B cell (primary cell): ENCODE results near the gene MLLT10. TPM values are rescaled to one million over a fixed set of nuclear protein-coding genes. Genes with fewer than 3 reads are reported as not detected.

ENCODE experiments used
- ATAC-seq: fragments of 200-7000 bp; cut with Tn5 transposase; one replicate; pipeline ENCODE4 v1.10.0; 2021; ENCODE audit warnings: low read depth, mild to moderate bottlenecking, moderate number of reproducible peaks, moderate library complexity
- CTCF ChIA-PET: fragments of 350-600 bp; sonication (Branson Sonifier 250); formaldehyde crosslinking; loops from one replicate; lab custom pipeline; 2021; ENCODE audit warnings: antibody characterized with exemption, inconsistent platforms; lab: Charles Lee
- POLR2A ChIA-PET: fragments of 350-600 bp; sonication (Branson Sonifier 250); formaldehyde crosslinking; loops from one replicate; lab custom pipeline; 2021; ENCODE audit warnings: antibody characterized with exemption; lab: Charles Lee
- DNase-seq: peaks from one replicate; pipeline ENCODE4 v3.0.0; 2013
- H2AFZ ChIP-seq: 2 replicates; pipeline ENCODE4 v1.6.1; 2012; ENCODE audit warnings: mild to moderate bottlenecking, low read depth, low read length; ENCODE audit not compliant: insufficient read depth, poor library complexity, severe bottlenecking
- H3K27ac ChIP-seq, 2 donors: 1 replicate in 1 of 2; 2 replicates in 1 of 2; pipeline ENCODE4 v1.5.1; 2012 to 2013; ENCODE audit warnings: low read length in 2 of 2, mild to moderate bottlenecking in 2 of 2, moderate library complexity in 1 of 2
- H3K27me3 ChIP-seq, 4 experiments: fragments of 200-600 bp in 1 of 4; sonication (generic) in 1 of 4; replicated peaks in 1 of 4; 1 replicate in 2 of 4; 2 replicates in 2 of 4; pipeline versions ENCODE4 v1.6.1 to v1.7.0; 2013 to 2016; ENCODE audit warnings: low read length in 3 of 4, mild to moderate bottlenecking in 2 of 4, mixed read lengths in 1 of 4, moderate library complexity in 1 of 4; ENCODE audit not compliant: insufficient read depth in 4 of 4, control insufficient read depth in 3 of 4; ENCODE audit errors: control extremely low read depth in 1 of 4
- H3K36me3 ChIP-seq, 2 experiments: replicated peaks in 1 of 2; 1 replicate in 1 of 2; 2 replicates in 1 of 2; pipeline versions ENCODE4 v1.6.1 to v1.7.1; 2013; ENCODE audit warnings: low read length in 1 of 2; ENCODE audit not compliant: insufficient read depth in 2 of 2, control insufficient read depth in 1 of 2; ENCODE audit errors: control extremely low read depth in 1 of 2, extremely low read depth in 1 of 2
- H3K4me1 ChIP-seq, 2 donors: fragments of 200-600 bp in 1 of 2; sonication (generic) in 1 of 2; 1 replicate in 1 of 2; 2 replicates in 1 of 2; pipeline versions ENCODE4 v1.5.1 to v1.6.1; 2013 to 2017; ENCODE audit warnings: low read length in 2 of 2; ENCODE audit not compliant: control insufficient read depth in 2 of 2, insufficient read depth in 2 of 2
- H3K4me2 ChIP-seq: replicated peaks from 2 replicates; pipeline ENCODE3; 2012; ENCODE audit warnings: mild to moderate bottlenecking, low read depth, low read length; ENCODE audit not compliant: poor library complexity, severe bottlenecking
- H3K4me3 ChIP-seq, 5 experiments: fragments of 200-600 bp in 1 of 5; sonication (generic) in 1 of 5; 1 replicate in 3 of 5; 2 replicates in 2 of 5; pipeline versions ENCODE4 v1.5.1 to v1.7.0; 2011 to 2016; ENCODE audit warnings: low read length in 4 of 5, mild to moderate bottlenecking in 4 of 5, low read depth in 2 of 5, control low read depth in 1 of 5, moderate library complexity in 1 of 5; ENCODE audit not compliant: insufficient read depth in 1 of 5; ENCODE audit errors: control extremely low read depth in 1 of 5, extremely low read depth in 1 of 5
- H3K79me2 ChIP-seq: fragments of 200-600 bp; sonication (generic); one replicate; pipeline ENCODE4 v1.6.0; 2016; ENCODE audit warnings: low read length; ENCODE audit not compliant: control insufficient read depth, insufficient read depth
- H3K9ac ChIP-seq: fragments of 200-600 bp; sonication (generic); 2 replicates; pipeline ENCODE4 v1.6.1; 2017; ENCODE audit warnings: mild to moderate bottlenecking, low read length, moderate library complexity
- H3K9me3 ChIP-seq, 3 donors: one replicate each; pipeline versions ENCODE4 v1.6.1 to v1.7.1; 2013; ENCODE audit warnings: low read length in 2 of 3; ENCODE audit not compliant: control insufficient read depth in 2 of 3, insufficient read depth in 1 of 3; ENCODE audit errors: control extremely low read depth in 1 of 3
- H4K20me1 ChIP-seq: 2 replicates; pipeline ENCODE4 v1.6.0; 2012; ENCODE audit warnings: mild to moderate bottlenecking, low read length; ENCODE audit not compliant: insufficient read depth, control insufficient read depth, poor library complexity, severe bottlenecking
- H3K27ac Mint-ChIP-seq: one replicate; pipeline ENCODE4 v1.8.0; 2021; ENCODE audit warnings: mixed read lengths
- H3K27me3 Mint-ChIP-seq: one replicate; pipeline ENCODE4 v1.8.0; 2021; ENCODE audit warnings: mixed read lengths
- H3K4me1 Mint-ChIP-seq: one replicate; pipeline ENCODE4 v1.8.0; 2021; ENCODE audit warnings: mixed read lengths
- H3K4me3 Mint-ChIP-seq: one replicate; pipeline ENCODE4 v1.8.0; 2021; ENCODE audit warnings: mixed read lengths
- H3K9me3 Mint-ChIP-seq: one replicate; pipeline ENCODE4 v1.8.0; 2022; ENCODE audit warnings: mixed read lengths; ENCODE audit not compliant: insufficient read depth
- EZH2 ChIP-seq: IDR thresholded peaks from 2 replicates; pipeline ENCODE4 v1.6.1; 2012; ENCODE audit warnings: borderline replicate concordance, low read depth, mild to moderate bottlenecking, moderate library complexity, low read length; ENCODE audit not compliant: insufficient read depth, poor library complexity, severe bottlenecking
- WGBS: methylation state at CpG from one replicate; pipeline ENCODE4 v1.1.5; 2013; ENCODE audit warnings: missing lambda C conversion rate; ENCODE audit not compliant: insufficient coverage; 5-methylcytosine and 5-hydroxymethylcytosine counted together
- intact Hi-C: fragments of 100-400 bp; cut with micrococcal nuclease; formaldehyde crosslinking; loops from one replicate; pipeline ENCODE4 v1.10.0; 2022
- polyA plus RNA-seq: library from polyadenylated mRNA; depleted of rRNA; stranded (reverse); fragments of >200 nt; gene quantifications from 2 replicates; pipeline ENCODE4 v1.2.3, GENCODE V29; 2012
- total RNA-seq, 2 donors: library from RNA; stranded (reverse); fragments of 120-200 nt in 1 of 2; gene quantifications; 1 replicate in 1 of 2; 2 replicates in 1 of 2; pipeline versions ENCODE4 v1.2.3 to v1.2.4, GENCODE V29; 2013 to 2022
- TF ChIP-seq, protein P1 (sequence below): fragments of 200-600 bp; IDR thresholded peaks from one replicate; pipeline ENCODE4 v1.8.0; 2022; ENCODE audit warnings: antibody characterized with exemption, mild to moderate bottlenecking

MLLT10 gene
- total and polyA plus RNA-seq, 2 donors (not counting 1 experiment from before 2014, with no cell fraction given), result 21.7 to 70.5 TPM

DNA sequence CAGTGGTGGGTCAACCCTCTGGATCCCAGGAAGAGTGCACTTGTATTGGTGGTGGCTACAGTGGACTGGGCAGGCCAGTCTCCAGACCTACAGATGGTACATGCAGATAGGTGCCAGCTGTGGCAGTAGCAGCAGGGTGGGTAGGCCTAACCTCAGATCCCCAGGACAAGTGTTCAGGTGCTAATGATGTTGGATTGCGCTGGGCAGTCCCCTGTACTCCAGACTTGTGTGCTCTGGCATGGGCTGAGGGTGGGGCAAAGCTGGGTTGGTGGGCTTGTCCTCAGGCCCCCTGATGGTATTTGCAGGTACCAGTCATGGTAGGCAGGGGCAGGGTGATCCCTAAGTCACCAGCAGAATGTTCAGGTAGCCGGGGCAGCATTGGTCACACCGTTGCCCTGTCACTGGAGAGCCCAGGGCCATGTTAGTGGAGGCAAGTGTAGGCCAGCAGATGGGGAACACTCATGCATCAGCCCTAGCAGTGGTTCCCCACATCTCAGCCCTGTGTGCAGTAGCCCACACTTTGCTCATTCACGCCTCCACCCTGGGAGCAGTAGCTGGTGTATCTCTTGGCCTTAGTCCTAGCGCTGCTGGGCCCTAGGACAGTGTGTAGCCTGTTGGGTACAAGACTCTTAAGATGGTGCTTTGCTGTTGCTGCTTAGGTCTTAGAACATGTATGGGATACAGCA lies 171.3 kb downstream of the MLLT10 start:
- Histone ChIP-seq H3K4me3 (no peak overlapping the region), H2AFZ (no peak overlapping the region), H3K4me2 (no peak overlapping the region), H3K9ac (no peak overlapping the region), H3K79me2 (peaks cover 29% of the 10 kb centered on the region), H3K36me3 (peaks cover 2 to 9% of the 10 kb centered on the region in 2 experiments), H3K9me3 (peaks cover 7 to 8% (median 7%) of the 10 kb centered on the region in 3 donors), H3K27ac (no peak overlapping the region), H3K27me3 (no peaks in the 10 kb centered on the region), H4K20me1 (peaks cover 23% of the 10 kb centered on the region), H3K4me1 (peaks cover 6 to 18% of the 10 kb centered on the region in 2 donors)
- TF ChIP-seq, protein P1, sequence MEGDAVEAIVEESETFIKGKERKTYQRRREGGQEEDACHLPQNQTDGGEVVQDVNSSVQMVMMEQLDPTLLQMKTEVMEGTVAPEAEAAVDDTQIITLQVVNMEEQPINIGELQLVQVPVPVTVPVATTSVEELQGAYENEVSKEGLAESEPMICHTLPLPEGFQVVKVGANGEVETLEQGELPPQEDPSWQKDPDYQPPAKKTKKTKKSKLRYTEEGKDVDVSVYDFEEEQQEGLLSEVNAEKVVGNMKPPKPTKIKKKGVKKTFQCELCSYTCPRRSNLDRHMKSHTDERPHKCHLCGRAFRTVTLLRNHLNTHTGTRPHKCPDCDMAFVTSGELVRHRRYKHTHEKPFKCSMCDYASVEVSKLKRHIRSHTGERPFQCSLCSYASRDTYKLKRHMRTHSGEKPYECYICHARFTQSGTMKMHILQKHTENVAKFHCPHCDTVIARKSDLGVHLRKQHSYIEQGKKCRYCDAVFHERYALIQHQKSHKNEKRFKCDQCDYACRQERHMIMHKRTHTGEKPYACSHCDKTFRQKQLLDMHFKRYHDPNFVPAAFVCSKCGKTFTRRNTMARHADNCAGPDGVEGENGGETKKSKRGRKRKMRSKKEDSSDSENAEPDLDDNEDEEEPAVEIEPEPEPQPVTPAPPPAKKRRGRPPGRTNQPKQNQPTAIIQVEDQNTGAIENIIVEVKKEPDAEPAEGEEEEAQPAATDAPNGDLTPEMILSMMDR, result no peak
- no peak for TF ChIP-seq EZH2
- ChIA-PET CTCF (no interaction called here), POLR2A (no interaction called here)
- no peak overlapping the region for H3K4me3 Mint-ChIP-seq
- no peaks in the 10 kb centered on the region for H3K27me3 Mint-ChIP-seq
- H3K9me3 Mint-ChIP-seq, result peaks cover 9% of the 10 kb centered on the region
- intact Hi-C loops, result no loop called here
- no peak overlapping the region for H3K27ac Mint-ChIP-seq
- H3K4me1 Mint-ChIP-seq, result peaks cover 27% of the 10 kb centered on the region
- ATAC-seq (no peak), DNase-seq (no peak)
- WGBS, result 90% methylated on average over 5 of the region's 5 CpGs

DNA sequence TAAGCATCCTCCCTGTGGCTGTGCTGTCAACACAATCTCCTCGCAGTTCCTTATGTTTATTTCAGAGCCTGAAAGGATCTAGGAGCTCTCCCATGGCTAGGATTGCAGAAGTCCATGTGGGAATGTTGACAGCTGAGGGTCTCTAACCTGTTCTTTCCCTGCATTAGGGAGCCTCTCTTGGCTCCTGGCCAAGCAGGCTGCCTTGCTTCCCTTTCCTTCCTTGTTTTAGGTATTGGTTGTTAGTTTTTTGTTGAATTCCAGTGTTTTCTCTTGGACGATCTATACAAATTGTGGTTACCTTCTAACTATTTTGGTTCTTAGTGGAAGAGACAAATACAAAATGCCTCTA lies 171.8 kb downstream of the MLLT10 start:
- 88% methylated on average over 1 of the region's 2 CpGs for WGBS
- ChIA-PET CTCF (no interaction called here), POLR2A (no interaction called here)
- H3K4me1 ChIP-seq, result peaks cover 11 to 23% of the 10 kb centered on the region in 2 donors
- H3K79me2 ChIP-seq, result peaks cover 29% of the 10 kb centered on the region
- ATAC-seq (no peak), DNase-seq (no peak)
- H3K4me2 ChIP-seq, result no peak overlapping the region
- peaks cover 23% of the 10 kb centered on the region for H4K20me1 ChIP-seq
- Mint-ChIP-seq H3K27ac (no peak overlapping the region), H3K4me1 (peaks cover 32% of the 10 kb centered on the region), H3K9me3 (peaks cover 5% of the 10 kb centered on the region), H3K27me3 (no peaks in the 10 kb centered on the region), H3K4me3 (no peak overlapping the region)
- no peak overlapping the region for H3K4me3 ChIP-seq
- H3K36me3 ChIP-seq, result peaks cover 0 to 9% of the 10 kb centered on the region in 2 experiments
- H2AFZ ChIP-seq, result no peak overlapping the region
- intact Hi-C loops, result no loop called here
- no peaks in the 10 kb centered on the region for H3K27me3 ChIP-seq
- no peak overlapping the region for H3K27ac ChIP-seq
- peaks cover 1 to 7% (median 3%) of the 10 kb centered on the region in 3 donors for H3K9me3 ChIP-seq
- TF ChIP-seq, protein P1, result no peak
- no peak for TF ChIP-seq EZH2
- no peak overlapping the region for H3K9ac ChIP-seq
